ENCODE measurements around the gene DEFB129. TPM values are rescaled to one million over a fixed set of nuclear protein-coding genes. Genes with fewer than 3 reads are reported as not detected.

Gene DEFB129
- not detected for total RNA-seq
- long read RNA-seq: 0 reads

GRCh38 chr20:226958-227357 is at the start of gene DEFB129:
TSS of gene DEFB129 (plus strand) at chr20:227258. CDS start at chr20:227289, 31 bp downstream.
- Histone ChIP-seq H3K4me3 (no peak within 1 kb of the TSS), H3K36me3 (no peaks in the 10 kb centered on the region), H3K4me1 (no peaks in the 10 kb centered on the region), H3K9me3 (no peaks in the 10 kb centered on the region), H3K27ac (no peak within 1 kb of the TSS), H3K27me3 (peaks cover 0 to 6% of the 10 kb centered on the region in 2 donors)
- ATAC-seq (no peak), DNase-seq (no peak)
- intact Hi-C loops (cut with DNase I): no loop called here
- 39% methylated on average over 2 of the region's 3 CpGs for WGBS (ENCODE audit: insufficient coverage, low coverage, low lambda C conversion rate, missing lambda C conversion rate)
- TF ChIP-seq POLR2A (IDR thresholded peaks at IDR 0.05) (no peak), CTCF (IDR thresholded peaks at IDR 0.05) (no peak)

- H3K9me3 ChIP-seq: no peaks in the 10 kb centered on the region
- no peak for DNase-seq
- WGBS (ENCODE audit: insufficient coverage, low coverage, low lambda C conversion rate, missing lambda C conversion rate): 25% methylated on average over 2 of the region's 2 CpGs
- no peaks in the 10 kb centered on the region for H3K4me1 ChIP-seq
- H3K36me3 ChIP-seq: no peaks in the 10 kb centered on the region
- H3K4me3 ChIP-seq: no peak overlapping the region
- no peak for TF ChIP-seq CTCF (IDR thresholded peaks at IDR 0.05)
- no peak for TF ChIP-seq POLR2A (IDR thresholded peaks at IDR 0.05)
- no peaks in the 10 kb centered on the region for H3K27me3 ChIP-seq
- intact Hi-C loops (cut with DNase I): no loop called here
- no peak overlapping the region for H3K27ac ChIP-seq
- ATAC-seq: no peak
Observed at GRCh38 chr20:184288-184687, 42.8 kb upstream of the DEFB129 start.

- DNase-seq: no peak
- 34% methylated on average over 2 of the region's 2 CpGs for WGBS (ENCODE audit: insufficient coverage, low coverage, low lambda C conversion rate, missing lambda C conversion rate)
- intact Hi-C loops (cut with DNase I): no loop called here
- H3K4me1 ChIP-seq: no peaks in the 10 kb centered on the region
- H3K9me3 ChIP-seq: no peaks in the 10 kb centered on the region
- no peak overlapping the region for H3K27ac ChIP-seq
- no peak overlapping the region for H3K4me3 ChIP-seq
- no peaks in the 10 kb centered on the region for H3K36me3 ChIP-seq
- TF ChIP-seq CTCF (IDR thresholded peaks at IDR 0.05): no peak
- TF ChIP-seq POLR2A (IDR thresholded peaks at IDR 0.05): no peak
- no peaks in the 10 kb centered on the region for H3K27me3 ChIP-seq
- ATAC-seq: no peak
Observed at GRCh38 chr20:187733-188132, 39.3 kb upstream of the DEFB129 start.

GRCh38 chr20:189611-190010 is 37.4 kb upstream of the DEFB129 start, which contains the start of gene DEFB128:
TSS of gene DEFB128 (minus strand) at chr20:189711. CDS start at chr20:189623, 88 bp downstream.
- Histone ChIP-seq H3K27me3 (no peaks in the 10 kb centered on the region), H3K4me3 (no peak within 1 kb of the TSS), H3K4me1 (no peaks in the 10 kb centered on the region), H3K36me3 (no peaks in the 10 kb centered on the region), H3K27ac (no peak within 1 kb of the TSS), H3K9me3 (no peaks in the 10 kb centered on the region)
- no peak for DNase-seq
- WGBS (ENCODE audit: insufficient coverage, low coverage, low lambda C conversion rate, missing lambda C conversion rate): 39% methylated on average over 7 of the region's 7 CpGs
- no peak for ATAC-seq
- TF ChIP-seq POLR2A (IDR thresholded peaks at IDR 0.05) (no peak), CTCF (IDR thresholded peaks at IDR 0.05) (no peak)
- intact Hi-C loops (cut with DNase I): no loop called here

GRCh38 chr20:198225-198624 is 28.8 kb upstream of the DEFB129 start:
- intact Hi-C loops (cut with DNase I): no loop called here
- no peak for TF ChIP-seq POLR2A (IDR thresholded peaks at IDR 0.05)
- no peak for TF ChIP-seq CTCF (IDR thresholded peaks at IDR 0.05)
- H3K27me3 ChIP-seq: no peaks in the 10 kb centered on the region
- no peaks in the 10 kb centered on the region for H3K4me1 ChIP-seq
- WGBS (ENCODE audit: insufficient coverage, low coverage, low lambda C conversion rate, missing lambda C conversion rate): 85% methylated on average over 1 of the region's 1 CpG
- H3K36me3 ChIP-seq: no peaks in the 10 kb centered on the region
- DNase-seq (no peak), ATAC-seq (no peak)
- H3K4me3 ChIP-seq: no peak overlapping the region
- H3K9me3 ChIP-seq: no peaks in the 10 kb centered on the region
- H3K27ac ChIP-seq: no peak overlapping the region
